T-helper 2 cell treated with Interferon-gamma antibody and Interleukin-4, amounts not matched to agents 5 μg/mL and 100 μg/mL, for 36 hours (primary cell): ENCODE results near the gene TEKT5.

Source experiments
- DNase-seq: peaks from one replicate; pipeline ENCODE4 v3.0.0; 2021; ENCODE audit warnings: low spot score
- H3K27ac Mint-ChIP-seq: one replicate; pipeline ENCODE4 v1.8.0; 2021; ENCODE audit warnings: mild to moderate bottlenecking, mixed read lengths
- H3K27me3 Mint-ChIP-seq: one replicate; pipeline ENCODE4 v1.8.0; 2021; ENCODE audit warnings: low read depth, mixed read lengths
- H3K36me3 Mint-ChIP-seq: one replicate; pipeline ENCODE4 v1.8.0; 2021; ENCODE audit warnings: low read depth, mixed read lengths
- H3K4me1 Mint-ChIP-seq: one replicate; pipeline ENCODE4 v1.8.0; 2021; ENCODE audit warnings: low read depth, mixed read lengths
- H3K4me3 Mint-ChIP-seq: one replicate; pipeline ENCODE4 v1.8.0; 2022; ENCODE audit warnings: mild to moderate bottlenecking, moderate library complexity, mixed read lengths
- H3K9me3 Mint-ChIP-seq: one replicate; pipeline ENCODE4 v1.8.0; 2021; ENCODE audit warnings: mixed read lengths

The TEKT5 gene

GRCh38 chr16:10678655-10679054, 16.1 kb downstream of the TEKT5 start:
- Mint-ChIP-seq H3K4me1 (no peaks in the 10 kb centered on the region), H3K4me3 (no peak overlapping the region), H3K9me3 (no peaks in the 10 kb centered on the region), H3K27me3 (no peaks in the 10 kb centered on the region), H3K36me3 (no peaks in the 10 kb centered on the region), H3K27ac (no peak overlapping the region)
- no peak for DNase-seq

DNA sequence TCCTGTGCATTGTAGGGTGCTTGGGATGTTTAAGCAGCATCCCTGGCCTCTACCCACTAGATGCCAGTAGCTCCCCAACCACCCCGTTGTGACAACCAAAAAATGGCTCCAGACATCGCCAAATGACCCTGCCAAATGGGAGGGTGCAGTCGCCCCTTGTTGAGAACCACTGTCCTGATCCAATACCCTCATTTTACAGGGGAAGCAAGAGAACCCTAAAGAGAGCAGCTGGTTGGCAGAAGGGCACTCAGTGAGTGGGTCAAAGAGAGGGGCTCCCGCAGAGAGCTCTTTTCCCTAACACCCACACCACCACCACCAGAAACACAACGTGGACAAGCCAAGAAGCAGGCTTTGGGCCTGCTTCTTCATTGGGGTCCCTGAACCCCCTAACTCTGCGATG, 18.4 kb downstream of the TEKT5 start:
- Mint-ChIP-seq H3K36me3 (no peaks in the 10 kb centered on the region), H3K9me3 (no peaks in the 10 kb centered on the region), H3K4me3 (no peak overlapping the region), H3K27ac (no peak overlapping the region), H3K27me3 (peaks cover 5% of the 10 kb centered on the region), H3K4me1 (no peaks in the 10 kb centered on the region)
- DNase-seq: no peak

DNA sequence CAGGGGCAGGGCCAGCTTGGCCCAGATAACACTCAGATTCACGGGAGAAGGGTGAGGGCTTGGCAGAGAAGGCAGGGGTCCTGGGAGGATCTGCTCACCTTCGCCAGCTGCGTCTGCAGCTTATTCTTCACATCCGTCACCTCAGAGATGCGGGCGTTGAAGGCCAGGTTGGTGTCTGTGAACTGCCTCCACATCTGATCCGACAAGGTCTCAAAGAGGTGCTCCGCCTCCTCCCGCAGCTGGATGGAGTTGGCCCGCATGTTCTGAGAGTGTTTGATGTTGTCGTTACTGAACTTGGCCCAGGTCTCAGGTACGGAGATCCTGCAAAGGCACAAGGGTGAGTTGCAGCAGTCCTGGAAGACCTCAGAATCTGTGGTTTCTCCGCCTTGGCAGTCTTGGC, 18.9 kb downstream of the TEKT5 start:
- no peaks in the 10 kb centered on the region for H3K9me3 Mint-ChIP-seq
- no peak overlapping the region for H3K4me3 Mint-ChIP-seq
- no peak for DNase-seq
- H3K4me1 Mint-ChIP-seq: no peaks in the 10 kb centered on the region
- H3K36me3 Mint-ChIP-seq: no peaks in the 10 kb centered on the region
- H3K27me3 Mint-ChIP-seq: peaks cover 7% of the 10 kb centered on the region
- no peak overlapping the region for H3K27ac Mint-ChIP-seq

DNA sequence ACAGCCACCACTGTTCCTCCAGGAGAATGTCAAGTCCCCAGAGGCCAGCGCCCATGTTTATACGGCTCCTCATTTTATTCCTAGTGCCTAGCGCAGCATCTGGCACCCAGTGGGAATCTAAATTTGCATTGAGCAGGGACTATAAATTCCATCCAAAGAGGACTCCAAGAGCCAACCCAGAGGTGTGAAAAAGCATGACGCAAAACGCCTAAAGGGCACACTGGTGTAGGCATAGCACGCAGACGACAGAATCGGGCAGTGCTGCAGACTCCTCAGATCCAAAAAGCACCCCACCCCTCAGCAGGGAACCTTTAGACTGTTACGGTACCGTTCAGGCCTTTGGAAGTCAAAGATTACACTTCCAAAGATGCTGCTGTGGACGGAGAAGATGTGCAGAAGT, 19.5 kb downstream of the TEKT5 start:
- H3K4me3 Mint-ChIP-seq: no peak overlapping the region
- no peak for DNase-seq
- no peaks in the 10 kb centered on the region for H3K9me3 Mint-ChIP-seq
- no peak overlapping the region for H3K27ac Mint-ChIP-seq
- H3K27me3 Mint-ChIP-seq: peaks cover 7% of the 10 kb centered on the region
- no peaks in the 10 kb centered on the region for H3K4me1 Mint-ChIP-seq
- no peaks in the 10 kb centered on the region for H3K36me3 Mint-ChIP-seq

DNA sequence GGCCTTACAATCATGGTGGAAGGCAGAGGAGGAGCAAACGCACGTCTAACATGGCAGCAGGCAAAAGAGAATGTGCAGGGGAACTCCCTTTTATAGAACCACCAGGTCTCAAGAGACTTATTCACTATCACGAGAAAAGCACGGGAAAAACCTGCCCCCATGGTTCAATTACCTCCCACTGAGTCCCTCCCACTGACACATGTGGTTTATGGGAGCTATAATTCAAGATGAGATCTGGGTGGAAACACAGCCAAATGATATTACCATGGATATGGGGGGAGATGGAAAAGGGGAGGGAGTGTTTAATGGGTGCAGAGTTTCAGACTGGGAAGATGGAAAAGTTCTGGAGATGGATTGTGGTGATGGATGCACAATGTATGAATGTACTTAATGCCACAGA, 23.0 kb downstream of the TEKT5 start:
- no peak overlapping the region for H3K4me3 Mint-ChIP-seq
- H3K4me1 Mint-ChIP-seq: no peaks in the 10 kb centered on the region
- H3K36me3 Mint-ChIP-seq: no peaks in the 10 kb centered on the region
- peaks cover 7% of the 10 kb centered on the region for H3K27me3 Mint-ChIP-seq
- no peak for DNase-seq
- no peak overlapping the region for H3K27ac Mint-ChIP-seq
- no peaks in the 10 kb centered on the region for H3K9me3 Mint-ChIP-seq

- Mint-ChIP-seq H3K27me3 (peaks cover 7% of the 10 kb centered on the region), H3K36me3 (no peaks in the 10 kb centered on the region)
Measured at GRCh38 chr16:10669791-10670190, 24.9 kb downstream of the TEKT5 start.

DNA sequence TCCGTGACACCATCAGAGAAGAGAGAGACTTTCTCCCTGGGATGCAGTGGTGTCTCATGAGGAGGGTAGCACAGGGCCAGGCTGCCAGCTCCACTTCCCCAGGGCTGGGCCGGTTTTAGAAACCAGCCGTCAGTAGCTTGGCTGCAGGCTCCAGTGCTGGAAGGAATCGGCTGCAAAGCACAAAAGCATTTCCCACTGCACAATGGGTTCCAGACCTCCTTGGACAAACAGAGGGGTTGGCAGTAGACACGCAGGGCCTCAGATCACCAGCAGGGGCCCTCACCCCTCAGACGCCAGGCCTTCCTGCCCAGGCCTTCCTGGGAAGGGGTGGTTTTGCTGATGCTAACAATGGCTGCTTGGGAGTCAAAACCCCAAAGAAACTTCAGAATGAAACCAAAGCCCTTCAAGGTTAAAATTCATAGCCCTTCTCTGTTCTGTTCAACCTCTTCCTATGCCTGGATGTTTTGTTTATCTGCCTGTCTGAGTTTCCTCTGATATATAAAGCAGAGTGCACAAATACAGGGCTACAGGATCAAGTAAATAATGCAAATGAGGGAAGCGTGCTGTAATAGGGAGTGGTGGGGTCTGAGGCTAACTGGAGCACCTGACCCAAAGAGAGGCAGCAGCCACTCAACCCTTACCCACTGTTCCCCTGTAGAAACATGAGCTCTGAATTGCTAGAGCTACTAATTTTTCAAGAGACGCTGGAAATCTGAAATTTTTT, 26.2 kb downstream of the TEKT5 start:
- Mint-ChIP-seq H3K4me1 (no peaks in the 10 kb centered on the region), H3K9me3 (no peaks in the 10 kb centered on the region), H3K36me3 (no peaks in the 10 kb centered on the region), H3K27ac (no peak overlapping the region), H3K27me3 (peaks cover 7% of the 10 kb centered on the region), H3K4me3 (no peak overlapping the region)
- DNase-seq: no peak

More at GRCh38 chr16:10669791-10670190, 24.9 kb downstream of the TEKT5 start:
- Mint-ChIP-seq H3K4me3 (no peak overlapping the region), H3K4me1 (no peaks in the 10 kb centered on the region), H3K9me3 (no peaks in the 10 kb centered on the region), H3K27ac (no peak overlapping the region)
- DNase-seq: no peak

DNA sequence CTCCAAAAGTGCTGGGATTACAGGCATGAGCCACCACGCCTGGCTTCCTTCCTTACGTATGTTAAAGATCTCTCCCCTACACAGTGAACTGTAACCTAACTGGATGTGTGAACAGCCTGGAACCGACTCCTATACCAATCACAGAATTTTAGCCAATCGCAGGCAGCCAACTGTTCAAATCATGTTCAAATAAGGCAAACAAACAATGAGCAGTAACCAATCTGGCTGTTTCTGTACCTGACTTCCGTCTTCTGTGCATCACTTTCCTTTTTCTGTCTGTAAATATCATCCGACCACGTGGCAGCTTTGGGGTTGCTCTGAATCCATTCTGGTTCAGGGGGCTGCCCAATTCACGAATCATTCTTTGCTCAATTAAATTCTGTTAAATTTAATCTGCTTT, 27.5 kb downstream of the TEKT5 start:
- Mint-ChIP-seq H3K36me3 (no peaks in the 10 kb centered on the region), H3K4me3 (no peak overlapping the region), H3K27ac (no peak overlapping the region), H3K4me1 (no peaks in the 10 kb centered on the region), H3K27me3 (peaks cover 7% of the 10 kb centered on the region), H3K9me3 (no peaks in the 10 kb centered on the region)
- no peak for DNase-seq

DNA sequence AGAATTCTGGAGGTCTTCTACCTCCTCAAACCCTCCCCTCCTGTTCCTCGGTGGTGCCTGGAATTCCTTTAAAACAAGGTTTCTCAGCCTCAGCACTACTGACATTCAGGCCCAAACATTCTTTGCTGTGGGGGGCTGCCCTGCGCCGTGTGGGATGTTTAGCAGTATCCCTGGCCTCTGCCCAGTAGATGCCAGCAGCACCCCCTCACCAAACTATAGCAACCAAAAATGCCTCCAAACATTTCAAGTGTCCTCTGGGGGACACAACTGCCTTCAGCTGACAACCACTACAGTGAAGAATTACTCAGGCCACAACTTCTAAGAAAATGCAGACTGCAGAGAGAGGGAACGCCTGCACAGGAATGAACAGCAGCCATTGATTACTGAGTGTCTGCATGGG, 28.4 kb downstream of the TEKT5 start:
- Mint-ChIP-seq H3K27ac (no peak overlapping the region), H3K36me3 (no peaks in the 10 kb centered on the region), H3K4me3 (no peak overlapping the region), H3K4me1 (no peaks in the 10 kb centered on the region), H3K27me3 (peaks cover 1% of the 10 kb centered on the region), H3K9me3 (no peaks in the 10 kb centered on the region)
- DNase-seq: no peak

DNA sequence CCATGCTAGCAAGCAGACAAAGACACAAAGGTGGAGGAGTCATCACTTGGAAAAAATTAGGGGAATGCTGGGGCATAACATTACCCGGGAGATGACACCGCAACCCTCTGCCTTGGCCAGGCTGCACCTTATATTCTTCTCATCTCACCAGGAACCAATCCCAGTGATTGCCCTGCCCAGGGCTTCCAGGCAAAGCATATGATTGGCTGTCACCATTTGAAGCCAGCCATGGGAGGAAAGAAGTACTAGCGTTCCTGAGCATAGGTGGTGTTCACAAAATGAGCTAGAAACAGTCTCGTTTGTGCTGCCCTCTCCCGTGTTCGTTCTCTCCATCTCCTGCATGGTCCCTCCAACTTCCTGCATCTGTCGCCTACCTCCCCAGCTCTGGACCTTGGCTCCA, 29.6 kb downstream of the TEKT5 start:
- Mint-ChIP-seq H3K27me3 (no peaks in the 10 kb centered on the region), H3K4me1 (no peaks in the 10 kb centered on the region), H3K27ac (no peak overlapping the region), H3K36me3 (no peaks in the 10 kb centered on the region), H3K4me3 (no peak overlapping the region), H3K9me3 (no peaks in the 10 kb centered on the region)
- DNase-seq: no peak

DNA sequence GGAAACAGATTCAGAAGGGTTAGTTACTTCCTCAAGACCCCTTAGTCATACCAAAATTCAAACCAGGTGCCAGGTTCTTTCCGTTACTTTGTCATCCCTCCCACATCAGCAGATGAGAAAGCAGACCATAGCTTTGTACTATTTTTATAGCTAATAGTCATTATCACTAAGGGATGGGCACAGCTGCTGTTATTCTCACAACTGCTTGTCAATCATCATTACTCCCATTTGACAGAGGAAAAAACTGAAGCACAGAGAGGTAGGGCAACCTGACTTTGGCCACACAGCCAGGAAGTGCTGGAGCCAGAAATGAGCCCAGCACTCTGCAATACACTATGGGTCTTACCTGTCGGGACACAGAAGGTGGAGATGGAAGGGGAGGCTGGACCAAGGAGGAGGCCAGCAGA, 30.0 kb downstream of the TEKT5 start:
- Mint-ChIP-seq H3K9me3 (no peaks in the 10 kb centered on the region), H3K27me3 (no peaks in the 10 kb centered on the region), H3K36me3 (no peaks in the 10 kb centered on the region), H3K4me1 (no peaks in the 10 kb centered on the region), H3K27ac (no peak overlapping the region), H3K4me3 (no peak overlapping the region)
- no peak for DNase-seq

- no peaks in the 10 kb centered on the region for H3K4me1 Mint-ChIP-seq
- no peaks in the 10 kb centered on the region for H3K27me3 Mint-ChIP-seq
- H3K36me3 Mint-ChIP-seq: no peaks in the 10 kb centered on the region
- DNase-seq: no peak
- H3K27ac Mint-ChIP-seq: no peak overlapping the region
- H3K4me3 Mint-ChIP-seq: no peak overlapping the region
- no peaks in the 10 kb centered on the region for H3K9me3 Mint-ChIP-seq
Measured at GRCh38 chr16:10663744-10664143, 31.0 kb downstream of the TEKT5 start.

- Mint-ChIP-seq H3K9me3 (no peaks in the 10 kb centered on the region), H3K4me3 (no peak overlapping the region), H3K36me3 (no peaks in the 10 kb centered on the region), H3K27ac (no peak overlapping the region), H3K4me1 (no peaks in the 10 kb centered on the region), H3K27me3 (no peaks in the 10 kb centered on the region)
- DNase-seq: no peak
Measured at GRCh38 chr16:10663146-10663545, 31.6 kb downstream of the TEKT5 start.

DNA sequence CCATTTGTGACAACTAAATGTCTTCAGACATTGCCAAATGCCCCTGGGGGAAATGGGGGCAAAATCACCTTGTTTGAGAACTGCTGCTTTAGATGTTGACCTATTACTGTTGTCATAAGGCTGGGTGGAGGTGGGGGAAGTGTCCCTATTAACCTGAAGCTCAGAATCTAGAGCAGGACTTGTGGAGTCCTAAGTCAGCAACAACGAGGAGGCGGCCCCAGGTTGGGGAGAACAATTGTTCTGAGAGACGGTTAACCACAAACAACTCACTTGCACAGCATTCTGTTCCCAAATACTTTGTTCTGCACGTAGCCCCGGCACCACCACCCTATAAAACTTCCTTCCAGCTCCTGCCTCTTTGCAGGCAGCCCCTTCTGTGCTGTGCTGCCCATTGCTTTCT, 32.5 kb downstream of the TEKT5 start:
- Mint-ChIP-seq H3K9me3 (no peaks in the 10 kb centered on the region), H3K4me3 (no peak overlapping the region), H3K36me3 (no peaks in the 10 kb centered on the region), H3K27ac (no peak overlapping the region), H3K4me1 (no peaks in the 10 kb centered on the region), H3K27me3 (no peaks in the 10 kb centered on the region)
- DNase-seq: no peak

DNA sequence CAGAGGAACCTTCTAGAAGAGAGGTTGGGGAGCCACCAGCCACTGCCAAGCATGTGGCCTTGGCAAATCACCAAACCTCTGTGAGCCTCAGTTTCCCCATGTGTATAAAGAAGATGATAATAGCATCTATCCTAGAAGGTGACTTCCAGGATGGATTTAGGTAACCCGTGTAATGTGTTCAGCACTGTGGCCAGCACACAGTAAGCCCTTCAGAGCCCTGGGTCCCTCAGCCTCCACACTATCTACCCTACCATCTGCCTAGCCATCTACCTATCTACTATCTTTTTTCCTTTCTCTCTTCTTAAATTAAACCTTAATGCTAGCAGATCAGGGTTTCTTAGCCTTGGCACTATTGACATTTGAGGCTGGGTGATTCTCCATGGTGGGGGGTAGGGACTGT, 33.0 kb downstream of the TEKT5 start:
- Mint-ChIP-seq H3K27ac (no peak overlapping the region), H3K27me3 (no peaks in the 10 kb centered on the region), H3K9me3 (no peaks in the 10 kb centered on the region), H3K4me3 (no peak overlapping the region), H3K36me3 (no peaks in the 10 kb centered on the region), H3K4me1 (no peaks in the 10 kb centered on the region)
- no peak for DNase-seq
